Brain pericyte (primary cell): ENCODE data around the gene SLC38A9.
"Not testable (repeated sequence)": the region's sequence is repeated elsewhere in the genome, so short reads cannot be mapped to it uniquely, and the experiment has no call there.

Source experiments
- DNase-seq: peaks from one replicate; pipeline ENCODE4 v3.0.0-alpha.2; 2012; ENCODE audit warnings: low read depth, low spot score

The SLC38A9 gene

DNA sequence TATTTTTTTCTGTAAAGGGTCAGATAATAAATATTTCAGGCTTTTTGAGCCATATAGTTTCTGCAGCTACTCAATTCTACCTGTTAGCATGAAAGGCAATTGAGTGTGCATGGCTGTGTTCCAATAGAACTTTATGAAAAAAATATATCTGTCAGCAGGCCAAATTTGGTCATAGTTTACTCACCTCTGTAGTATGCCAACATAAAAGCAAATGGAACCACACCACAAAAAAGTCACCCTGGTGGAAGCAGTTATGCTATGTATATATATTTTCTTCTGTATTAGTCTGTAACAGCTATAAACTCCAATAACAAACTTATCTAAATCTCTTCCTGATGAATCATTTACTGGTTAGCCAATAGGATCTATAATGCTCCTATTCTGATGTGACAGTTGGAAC is 3.4 kb downstream of the SLC38A9 start:
- DNase-seq = no peak

DNA sequence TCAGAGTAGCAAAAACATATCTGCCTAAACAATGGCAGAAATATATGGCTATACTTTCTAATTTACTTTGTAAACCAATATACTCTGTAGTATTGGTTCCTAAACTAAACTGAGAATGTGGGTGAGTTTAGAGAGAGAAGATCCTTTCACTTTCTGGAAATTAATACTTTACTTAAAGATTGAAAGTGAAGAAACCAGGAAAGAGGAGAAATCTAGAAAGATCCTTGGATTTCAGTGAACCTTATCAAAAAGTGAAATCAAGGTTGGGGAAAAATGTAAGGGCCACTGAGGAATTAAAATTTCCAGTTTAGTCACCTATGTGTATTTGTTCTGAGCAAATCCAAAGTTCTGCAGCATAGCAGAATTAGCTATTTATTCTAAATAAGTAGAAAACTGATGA is 5.9 kb downstream of the SLC38A9 start:
- DNase-seq = no peak

DNA sequence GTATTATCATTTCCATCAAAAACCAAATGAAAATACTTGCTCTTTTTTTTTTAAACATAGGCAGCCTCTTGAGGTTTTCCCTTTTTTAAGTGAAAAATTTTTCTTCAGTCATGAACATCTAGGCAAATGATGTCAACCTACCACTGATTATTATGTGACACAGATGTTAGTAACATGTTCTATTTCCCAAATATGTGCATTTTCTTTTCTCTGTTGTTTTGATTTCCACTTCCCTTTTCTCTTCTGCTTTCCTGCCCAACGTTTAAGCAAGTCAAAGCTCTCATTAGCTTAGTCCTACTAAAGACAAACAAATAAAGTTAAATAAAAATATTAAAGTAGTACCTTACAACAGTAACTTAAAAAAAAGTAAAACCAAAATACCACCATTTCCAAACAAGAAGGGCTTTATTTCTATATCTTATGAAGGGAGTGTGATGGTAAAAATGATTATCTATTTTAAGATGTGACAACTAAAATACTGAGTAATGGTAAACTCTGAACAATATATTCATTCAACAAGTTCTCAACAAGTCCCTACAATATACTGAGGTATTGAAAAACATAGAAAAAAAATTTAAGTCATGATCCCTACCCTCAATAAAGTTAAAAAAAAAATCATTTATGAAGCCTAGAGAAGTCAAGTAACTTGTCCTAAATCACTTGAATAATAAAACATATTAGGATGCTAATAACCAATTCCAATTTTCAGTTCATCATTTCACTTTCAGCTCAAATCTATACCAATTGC is 9.4 kb downstream of the SLC38A9 start:
- no peak for DNase-seq

DNA sequence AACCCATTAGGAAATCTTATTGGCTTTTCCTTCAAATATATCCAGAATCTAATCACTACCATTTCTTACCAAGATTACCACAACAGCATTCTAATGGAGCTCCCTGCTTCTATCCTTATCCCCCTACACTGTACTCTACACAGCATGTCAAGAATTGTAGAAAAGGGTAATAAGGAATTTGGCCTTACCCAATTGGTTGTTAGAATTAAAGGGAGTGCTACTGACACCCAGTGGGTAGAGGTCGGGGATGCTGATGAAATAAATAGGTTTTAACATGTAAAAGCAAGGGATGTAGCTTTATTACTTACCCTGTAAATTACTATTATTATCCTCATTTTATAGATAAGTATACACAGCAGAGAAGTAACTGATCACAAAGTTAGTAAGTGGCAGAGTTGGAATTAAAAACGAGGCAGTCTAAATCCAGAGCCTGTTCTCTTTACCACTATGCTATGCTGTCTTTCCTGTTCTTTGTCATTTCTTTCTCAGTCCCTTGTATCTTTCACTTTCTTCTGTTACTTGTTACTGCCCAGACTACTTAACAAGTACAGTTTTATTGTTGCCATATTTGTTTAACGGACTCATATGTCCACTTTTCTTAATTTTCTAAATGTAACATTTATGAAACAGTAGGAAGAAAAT is 10.5 kb downstream of the SLC38A9 start:
- DNase-seq = no peak

DNA sequence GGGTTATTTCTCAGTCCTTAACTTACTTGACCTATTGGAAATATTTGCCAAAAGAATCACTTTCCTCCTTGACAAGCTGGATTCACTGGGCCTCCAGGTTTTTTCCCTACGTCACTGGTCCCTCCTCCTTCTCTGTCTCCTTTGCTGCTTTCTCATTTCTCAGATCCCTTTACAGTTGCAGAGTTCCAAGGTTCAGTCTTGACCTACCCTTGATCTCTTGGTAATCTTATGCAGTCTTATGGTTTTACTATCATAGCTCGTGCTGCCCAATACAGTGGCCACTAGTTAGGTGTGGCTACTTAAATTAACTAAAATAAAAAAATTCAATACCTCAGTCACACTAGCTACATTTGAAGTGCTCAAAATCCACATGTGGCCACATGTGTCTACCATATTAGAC is 11.4 kb downstream of the SLC38A9 start:
- no peak for DNase-seq

DNA sequence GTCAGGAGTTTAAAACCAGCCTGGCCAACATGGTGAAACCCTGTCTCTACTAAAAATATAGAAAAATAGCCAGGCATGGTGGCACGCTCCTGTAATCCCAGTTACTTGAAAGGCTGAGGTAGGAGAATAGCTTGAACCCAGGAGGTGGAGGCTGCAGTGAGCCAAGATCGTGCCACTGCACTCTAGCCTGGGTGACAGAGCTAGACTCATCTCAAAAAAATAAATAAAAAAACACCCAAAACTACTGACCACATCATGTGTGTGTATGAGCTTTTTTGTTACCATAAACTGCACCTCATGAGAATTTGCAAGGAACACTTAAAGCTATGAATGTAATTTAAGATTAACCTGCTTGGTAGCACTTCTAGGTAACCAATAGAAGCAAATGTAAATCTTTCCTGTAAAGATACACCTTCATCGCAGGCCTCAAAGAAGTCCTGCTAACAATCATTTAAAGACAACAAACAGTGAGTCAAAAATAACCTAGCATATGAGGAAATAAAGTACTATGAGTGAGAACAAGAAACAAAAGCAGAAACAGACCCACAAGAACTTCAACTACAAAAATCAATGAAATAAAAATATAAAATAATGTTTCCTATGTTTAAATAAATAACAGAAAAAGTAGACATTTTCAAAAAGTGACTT is 13.0 kb downstream of the SLC38A9 start:
- no peak for DNase-seq

DNA sequence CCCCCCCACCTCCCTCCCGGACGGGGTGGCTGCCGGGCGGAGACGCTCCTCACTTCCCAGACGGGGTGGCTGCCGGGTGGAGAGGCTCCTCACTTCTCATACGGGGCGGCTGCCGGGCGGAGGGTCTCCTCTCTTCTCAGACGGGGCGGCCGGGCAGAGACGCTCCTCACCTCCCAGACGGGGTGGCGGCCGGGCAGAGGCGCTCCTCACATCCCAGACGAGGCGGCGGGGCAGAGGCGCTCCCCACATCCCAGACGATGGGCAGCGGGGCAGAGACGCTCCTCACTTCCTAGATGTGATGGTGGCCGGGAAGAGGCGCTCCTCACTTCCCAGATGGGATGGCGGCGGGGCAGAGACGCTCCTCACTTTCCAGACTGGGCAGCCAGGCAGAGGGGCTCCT is 15.4 kb downstream of the SLC38A9 start:
- not testable (repeated sequence) for DNase-seq

DNA sequence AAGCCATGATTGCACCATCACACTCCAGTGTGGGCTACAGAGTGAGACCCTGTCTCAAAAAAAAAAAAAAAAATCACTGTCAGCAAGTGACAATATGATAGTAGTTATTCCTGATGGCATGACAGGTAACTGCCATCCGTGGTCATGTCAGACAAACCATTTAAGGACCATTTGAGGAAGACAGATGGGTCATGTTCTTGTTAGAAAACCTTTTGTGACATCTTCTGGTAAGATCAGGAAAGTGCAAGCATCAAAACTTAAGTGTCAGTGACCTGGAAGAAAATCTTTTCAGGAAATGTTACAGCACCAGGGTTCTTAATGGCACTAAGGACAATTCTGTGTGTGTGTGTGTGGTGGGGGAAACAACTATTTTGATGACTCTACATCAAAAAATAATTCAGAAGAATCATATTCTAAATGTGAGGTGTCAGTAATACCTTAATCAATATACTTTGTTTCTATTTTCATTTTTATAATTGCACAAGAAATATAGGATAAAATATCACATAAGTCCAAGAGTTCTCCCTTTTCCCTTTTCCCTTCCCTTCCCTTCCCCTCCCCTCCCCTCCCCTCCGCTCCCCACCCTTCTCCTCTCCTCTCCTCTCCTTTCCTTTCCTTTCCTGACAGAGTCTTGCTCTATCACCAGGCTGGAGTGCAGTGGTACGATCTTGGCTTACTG is 17.8 kb downstream of the SLC38A9 start:
- DNase-seq = no peak

DNA sequence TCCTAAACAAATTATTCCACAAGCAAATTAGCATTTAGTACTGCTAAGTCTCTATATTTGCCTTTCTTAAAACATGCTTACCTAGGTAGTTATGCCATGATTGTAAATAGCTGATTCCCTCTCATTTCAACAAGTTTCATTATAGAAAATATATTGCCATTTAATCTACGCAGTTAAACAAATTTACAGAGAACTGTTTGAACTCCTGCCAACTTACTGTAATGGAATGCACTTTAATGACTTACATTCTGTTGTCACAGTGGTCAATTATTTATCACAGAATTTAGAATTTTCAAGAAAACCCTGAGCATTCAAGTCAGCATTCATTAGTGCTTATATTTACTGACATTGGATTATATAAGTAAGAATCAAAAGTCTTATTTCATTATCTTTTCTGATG is 19.6 kb downstream of the SLC38A9 start:
- no peak for DNase-seq

DNA sequence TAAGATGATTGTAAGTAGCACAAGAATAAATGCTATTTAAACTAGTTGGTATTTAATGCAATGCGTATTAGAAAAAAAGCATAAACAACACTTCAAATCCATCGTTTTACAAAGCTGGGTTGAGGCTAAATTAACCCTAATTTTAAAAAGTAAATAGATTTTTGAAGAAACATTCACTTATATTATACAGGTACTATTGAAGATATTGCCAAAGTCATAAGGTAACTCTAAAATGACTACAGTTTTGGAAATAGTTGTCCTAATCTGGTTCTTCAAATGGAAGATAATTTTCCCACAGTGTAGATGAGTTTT is 20.1 kb downstream of the SLC38A9 start:
- no peak for DNase-seq

DNA sequence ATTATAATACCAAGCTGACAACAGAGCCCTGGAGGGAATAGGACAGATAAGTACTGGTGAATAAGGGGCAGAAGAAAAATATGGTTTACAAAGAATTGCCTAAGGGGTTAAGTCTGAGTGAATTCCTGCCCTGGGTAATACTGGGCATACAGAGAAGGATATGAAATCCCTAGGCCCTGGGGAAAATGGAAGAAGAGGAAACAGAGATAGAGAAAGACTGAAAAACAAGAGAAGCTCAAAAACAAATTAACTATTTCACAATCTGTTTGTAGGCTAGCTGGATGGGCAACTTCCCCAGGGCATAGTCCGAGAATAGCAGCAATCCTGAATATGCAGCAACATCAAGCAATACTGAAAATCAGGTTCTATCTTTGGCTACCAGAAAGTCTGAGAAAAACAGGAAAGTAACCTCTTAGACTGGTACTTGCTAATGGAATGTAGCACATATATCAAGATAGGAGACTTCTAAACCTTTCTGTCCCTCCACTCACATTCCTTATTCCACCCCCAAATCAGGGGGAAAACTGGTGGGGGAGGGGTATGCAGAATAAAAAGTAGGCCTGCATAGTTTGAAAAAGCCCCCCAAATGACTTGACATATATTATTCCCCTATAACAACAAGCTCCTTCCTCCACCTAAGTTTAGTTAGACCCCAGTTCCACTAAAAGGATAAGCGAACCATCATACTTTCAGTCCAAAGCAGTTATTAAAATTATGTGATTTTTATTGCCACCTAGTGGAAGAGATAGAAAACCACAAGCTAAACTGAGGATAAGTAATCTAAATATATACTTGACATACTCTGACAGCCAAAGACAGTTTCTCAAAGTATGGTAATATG is 20.6 kb downstream of the SLC38A9 start:
- DNase-seq = no peak

DNA sequence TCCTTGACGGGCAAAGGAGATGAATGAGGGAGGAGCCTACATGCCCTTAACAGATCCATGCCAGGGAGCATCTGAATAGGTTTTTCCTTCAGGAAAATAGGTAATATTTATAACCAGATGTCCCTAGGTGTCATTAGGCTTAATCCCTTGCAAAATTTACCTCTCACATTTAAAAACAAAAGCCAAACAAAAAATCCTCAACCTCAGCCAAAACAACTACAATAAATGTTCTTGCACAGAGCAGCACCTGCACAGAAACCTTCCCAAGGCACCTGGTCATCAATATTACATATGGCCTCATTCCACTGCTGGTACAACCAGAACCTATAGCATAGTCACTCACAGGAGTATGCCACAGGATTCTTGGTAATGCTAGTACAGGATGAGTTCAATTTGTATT is 30.1 kb downstream of the SLC38A9 start:
- DNase-seq = no peak

DNA sequence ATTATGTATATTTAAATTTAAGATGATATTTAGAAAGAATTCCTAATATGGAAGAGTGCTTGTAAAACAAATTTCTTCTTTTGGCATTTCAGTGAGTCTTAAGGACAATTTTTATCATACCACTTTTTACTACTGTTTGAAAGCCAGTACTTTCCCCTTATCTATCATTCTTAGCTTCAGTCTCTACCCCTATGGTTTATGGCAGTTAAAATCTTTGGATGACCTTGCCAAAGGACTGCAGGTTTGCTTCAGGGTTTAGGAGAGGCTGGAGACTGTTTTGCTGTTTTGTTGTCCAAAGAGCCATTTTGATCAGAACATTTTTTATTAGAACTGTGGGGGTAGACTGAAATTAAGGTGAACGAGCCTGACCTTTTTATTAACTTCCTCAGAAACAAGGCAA is 30.8 kb downstream of the SLC38A9 start:
- no peak for DNase-seq

DNA sequence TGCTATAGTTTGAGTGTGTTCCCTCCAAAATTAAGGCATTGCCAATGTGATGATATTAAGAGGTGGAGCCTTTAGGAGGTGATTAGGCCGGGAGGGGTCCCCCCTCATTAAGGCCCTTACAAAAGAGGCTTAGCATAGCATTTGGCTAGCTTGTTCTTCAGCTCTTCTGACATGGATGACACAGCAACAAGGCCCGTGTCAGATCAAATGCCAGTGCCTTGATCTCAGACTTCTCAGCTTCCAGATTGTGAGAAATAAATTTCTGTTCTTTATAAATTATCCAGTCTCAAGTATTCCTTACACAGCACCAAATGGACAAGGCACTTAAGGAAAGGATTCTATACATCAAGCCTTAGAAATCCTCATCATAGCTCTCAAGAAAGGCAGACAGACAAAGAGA is 31.8 kb downstream of the SLC38A9 start:
- no peak for DNase-seq

DNA sequence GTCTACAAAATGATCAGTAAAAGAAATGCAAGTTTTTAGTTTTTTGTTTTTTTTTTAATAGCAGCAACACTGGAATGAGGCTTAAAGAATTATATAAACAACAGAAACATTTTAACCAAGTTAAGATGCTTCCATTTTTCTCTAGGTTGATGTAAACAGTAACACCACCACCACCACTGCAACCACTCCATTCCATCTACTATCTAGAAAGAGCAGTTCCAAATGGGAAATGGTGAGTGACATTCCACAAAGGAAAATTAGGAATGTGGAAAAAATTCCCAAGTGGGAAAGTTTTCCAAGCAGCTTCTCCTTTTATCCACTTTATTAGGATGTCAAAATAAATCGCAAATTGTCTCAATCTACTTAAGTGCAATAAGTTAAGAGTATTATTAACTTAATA is 32.6 kb downstream of the SLC38A9 start:
- DNase-seq = no peak

DNA sequence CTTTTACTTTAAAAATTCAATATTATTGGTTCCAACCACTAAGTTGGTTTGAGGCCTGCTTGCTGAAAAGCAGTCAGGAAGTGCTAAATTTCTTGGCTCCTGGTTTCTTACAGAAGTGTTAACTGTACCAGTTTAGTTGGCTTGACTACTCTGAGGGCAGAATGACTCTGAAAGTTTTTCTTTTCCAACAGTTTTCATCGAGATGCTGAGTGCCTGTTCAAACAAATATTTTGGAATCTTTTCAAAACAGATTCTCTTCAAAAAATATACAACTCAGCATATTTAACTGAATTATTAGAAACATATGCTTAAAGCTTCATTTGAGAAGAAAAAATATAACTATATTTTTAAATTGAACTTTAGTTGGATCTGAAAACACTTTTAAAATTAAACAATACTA is 37.0 kb downstream of the SLC38A9 start:
- no peak for DNase-seq

DNA sequence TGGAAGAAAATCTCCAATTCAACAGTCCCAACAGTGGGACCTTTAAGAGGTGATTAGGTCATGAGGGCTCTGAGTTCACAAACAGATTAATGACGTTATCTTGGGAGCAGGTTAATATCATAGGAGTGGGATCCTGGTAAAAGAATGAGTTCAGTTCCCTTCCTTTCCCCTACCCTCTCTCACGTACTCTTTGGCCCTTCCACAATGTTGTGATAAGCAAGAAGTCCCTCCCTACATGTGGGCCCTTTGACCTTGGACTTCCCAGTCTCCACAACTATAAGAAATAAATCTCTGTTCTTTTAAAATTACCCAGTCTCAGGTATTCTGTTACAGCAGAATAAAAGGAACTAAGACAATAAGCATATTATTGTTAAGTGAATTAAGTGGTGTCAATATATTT is 37.8 kb downstream of the SLC38A9 start:
- DNase-seq = no peak

DNA sequence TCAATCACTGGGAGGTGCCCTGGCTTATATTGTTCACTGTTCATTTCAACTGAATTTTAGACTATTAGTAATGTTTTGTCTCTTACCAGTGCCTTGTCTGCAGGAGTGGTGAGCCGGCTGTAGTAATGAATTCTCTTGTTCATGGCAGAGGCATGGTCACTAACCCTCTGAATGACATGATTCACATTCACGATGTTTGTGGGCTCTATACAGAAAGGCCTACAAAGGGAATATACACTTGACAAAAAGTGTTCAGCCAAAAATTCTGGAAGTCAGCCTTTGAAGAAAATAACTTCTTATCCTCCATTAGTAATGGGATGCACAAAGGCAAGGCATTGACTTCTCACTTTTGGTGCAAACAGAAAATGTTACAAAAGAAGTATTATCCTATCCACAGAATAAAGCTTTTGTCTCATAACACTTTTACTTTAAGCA is 39.6 kb downstream of the SLC38A9 start:
- no peak for DNase-seq

DNA sequence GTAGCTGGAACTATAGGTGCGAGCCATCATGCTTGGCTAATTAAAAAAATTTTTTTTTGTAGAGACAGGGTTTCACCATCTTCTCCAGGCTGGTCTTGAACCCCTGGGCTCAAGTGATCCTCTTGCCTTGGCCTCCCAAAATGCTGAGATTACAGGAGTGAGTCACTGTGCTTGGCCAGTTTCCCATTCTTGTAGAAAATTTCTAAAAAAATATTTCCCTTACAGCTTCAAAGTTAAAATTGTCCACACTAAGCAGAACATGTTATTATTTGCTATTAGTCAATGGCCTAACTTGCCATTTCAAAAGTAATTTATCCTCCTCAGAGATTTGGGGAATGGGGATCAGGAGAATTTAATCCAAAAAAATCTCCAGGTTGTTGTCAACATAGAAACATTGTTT is 40.1 kb downstream of the SLC38A9 start:
- DNase-seq = no peak

DNA sequence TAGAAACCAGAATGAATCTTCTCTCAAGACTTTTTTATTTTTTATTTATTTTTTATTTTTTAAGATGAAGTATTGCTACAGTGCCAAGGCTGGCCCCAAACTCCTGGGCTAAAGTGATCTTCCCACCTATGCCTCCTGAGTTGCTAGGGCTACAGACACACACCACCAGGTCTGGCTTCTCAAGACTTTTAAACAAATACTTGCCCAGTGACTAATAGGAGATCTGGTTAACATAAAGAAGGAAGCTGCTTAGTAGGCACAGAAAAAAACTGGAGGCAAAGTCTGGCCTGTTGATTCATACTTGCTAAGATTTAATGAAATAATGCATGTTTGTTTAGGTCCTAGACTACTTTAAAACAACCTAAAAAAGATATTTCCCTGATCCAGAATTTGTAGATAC is 43.8 kb downstream of the SLC38A9 start:
- DNase-seq = no peak

DNA sequence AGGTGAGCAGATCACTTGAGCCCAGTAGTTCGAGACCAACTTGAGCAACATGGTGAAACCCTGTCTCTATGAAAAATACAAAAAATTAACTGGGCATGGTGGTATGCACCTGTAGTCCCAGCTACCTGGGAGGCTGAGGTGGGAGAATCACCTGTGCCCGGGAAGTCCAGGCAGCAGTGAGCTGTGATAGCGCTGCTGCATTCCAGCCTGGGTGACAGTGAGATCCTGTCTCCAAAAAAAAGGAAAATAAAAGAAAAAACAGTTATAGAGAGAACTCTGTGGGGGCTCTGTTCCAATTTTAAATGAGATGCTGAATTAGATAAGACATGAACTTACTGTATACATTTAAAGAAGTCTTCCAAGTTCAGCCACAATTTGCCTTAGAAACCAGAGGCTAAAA is 44.2 kb downstream of the SLC38A9 start:
- no peak for DNase-seq

DNA sequence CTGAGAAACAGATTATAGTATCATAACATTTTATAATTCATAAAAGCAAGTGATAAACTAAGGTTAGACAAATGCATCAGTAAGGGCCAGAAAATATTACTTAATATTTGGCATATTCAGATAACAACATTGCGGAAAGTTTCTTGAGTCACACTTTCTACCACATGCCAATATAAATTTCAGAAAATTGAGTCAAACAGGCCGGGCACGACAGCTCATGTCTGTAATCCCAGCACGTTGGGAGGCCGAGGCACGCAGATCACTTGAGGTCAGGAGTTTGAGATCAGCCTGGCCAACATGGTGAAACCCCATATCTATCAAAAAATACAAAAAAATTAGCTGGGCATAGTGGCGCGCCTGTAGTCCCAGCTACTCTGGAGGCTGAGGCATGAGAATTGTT is 47.1 kb downstream of the SLC38A9 start:
- DNase-seq = no peak
